BE2C (cell line): ENCODE data around the gene TDRD12.

Experiments used
- DNase-seq: peaks from one replicate; pipeline ENCODE4 v3.0.0-alpha.2; 2020
- H3K27me3 ChIP-seq: fragments of 250-450 bp; sonication (Bioruptor Pico); 2 replicates; pipeline ENCODE4 v1.5.1; 2020; ENCODE audit warnings: mild to moderate bottlenecking
- H3K36me3 ChIP-seq: fragments of 250-450 bp; sonication (Bioruptor Pico); 2 replicates; pipeline ENCODE4 v1.5.1; 2020; ENCODE audit warnings: mild to moderate bottlenecking
- H3K4me1 ChIP-seq: fragments of 250-450 bp; sonication (Bioruptor Pico); 2 replicates; pipeline ENCODE4 v1.5.1; 2020
- H3K4me3 ChIP-seq: 2 replicates; pipeline ENCODE4 v1.5.1; 2011; ENCODE audit warnings: low read depth, low read length
- H3K9me3 ChIP-seq: fragments of 250-450 bp; sonication (Bioruptor Pico); 2 replicates; pipeline ENCODE4 v1.5.1; 2020
- CTCF ChIP-seq: IDR thresholded peaks from 2 replicates; pipeline ENCODE4 v1.5.1; 2012; ENCODE audit warnings: mild to moderate bottlenecking, low read depth, low read length

Gene TDRD12

DNA sequence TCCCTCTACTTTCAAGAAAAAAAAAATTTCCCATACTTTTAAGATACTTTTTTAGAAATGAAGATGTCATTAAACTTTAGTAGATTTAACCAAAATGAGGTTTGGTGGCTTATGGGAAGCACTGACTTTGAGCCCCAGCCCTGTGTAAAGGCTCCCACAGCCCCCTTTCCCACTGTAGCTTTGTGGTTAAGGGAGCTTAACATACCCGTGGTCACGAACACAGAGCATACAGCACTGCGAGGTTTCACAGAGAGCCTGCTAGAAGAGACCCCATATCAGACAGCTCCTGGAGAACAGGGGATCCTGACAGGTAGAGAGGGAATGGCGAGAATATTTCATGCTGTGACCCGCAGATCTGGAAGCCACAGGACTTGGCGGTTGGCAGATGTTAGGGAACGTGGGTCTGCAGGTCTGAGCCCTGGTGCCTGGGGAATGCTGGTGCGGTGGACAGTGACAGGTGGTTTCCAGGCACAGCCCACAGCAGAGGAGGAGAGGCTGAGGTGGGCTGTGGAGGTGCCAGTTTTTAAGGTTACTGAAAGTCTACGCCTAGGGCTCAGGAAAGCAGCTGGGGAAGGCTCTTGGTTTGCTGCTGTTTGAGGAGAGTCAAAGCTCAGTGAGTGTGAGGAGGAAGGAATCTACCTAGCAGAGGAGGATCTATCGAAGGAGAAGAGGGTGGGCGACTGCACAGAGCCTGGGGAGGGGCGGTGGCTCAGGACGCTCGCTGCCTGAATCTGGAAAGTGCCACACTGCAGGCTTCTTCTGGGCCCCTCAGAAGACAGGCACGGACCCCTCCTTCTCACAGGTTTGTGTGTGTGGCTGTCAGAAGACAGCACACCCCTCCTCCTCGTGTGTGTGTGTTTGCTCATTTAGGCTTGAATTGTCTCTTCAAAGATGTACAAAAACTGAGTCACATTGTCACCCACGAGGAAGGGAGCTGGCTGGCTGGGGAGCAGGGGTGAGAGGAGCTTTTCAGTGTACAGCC, 100.1 kb downstream of the TDRD12 start:
- Histone ChIP-seq H3K27me3 (peaks cover 5% of the 10 kb centered on the region; the same call in 1 of the 2 replicates), H3K9me3 (no peaks in the 10 kb centered on the region), H3K4me3 (no peak overlapping the region), H3K36me3 (no peaks in the 10 kb centered on the region), H3K4me1 (no peaks in the 10 kb centered on the region)
- no peak for DNase-seq
- no peak for TF ChIP-seq CTCF

- no peak for DNase-seq
- TF ChIP-seq CTCF = no peak
- Histone ChIP-seq H3K4me3 (no peak overlapping the region), H3K36me3 (no peaks in the 10 kb centered on the region), H3K4me1 (no peaks in the 10 kb centered on the region), H3K9me3 (no peaks in the 10 kb centered on the region), H3K27me3 (peaks cover 5% of the 10 kb centered on the region; the same call in 1 of the 2 replicates)
Measured at GRCh38 chr19:32822916-32823746, 103.6 kb downstream of the TDRD12 start.

GRCh38 chr19:32823747-32824102, 104.2 kb downstream of the TDRD12 start:
- Histone ChIP-seq H3K36me3 (no peaks in the 10 kb centered on the region), H3K4me1 (no peaks in the 10 kb centered on the region), H3K27me3 (peaks cover 5% of the 10 kb centered on the region; the same call in 1 of the 2 replicates), H3K4me3 (no peak overlapping the region), H3K9me3 (no peaks in the 10 kb centered on the region)
- no peak for DNase-seq
- TF ChIP-seq CTCF = no peak

DNA sequence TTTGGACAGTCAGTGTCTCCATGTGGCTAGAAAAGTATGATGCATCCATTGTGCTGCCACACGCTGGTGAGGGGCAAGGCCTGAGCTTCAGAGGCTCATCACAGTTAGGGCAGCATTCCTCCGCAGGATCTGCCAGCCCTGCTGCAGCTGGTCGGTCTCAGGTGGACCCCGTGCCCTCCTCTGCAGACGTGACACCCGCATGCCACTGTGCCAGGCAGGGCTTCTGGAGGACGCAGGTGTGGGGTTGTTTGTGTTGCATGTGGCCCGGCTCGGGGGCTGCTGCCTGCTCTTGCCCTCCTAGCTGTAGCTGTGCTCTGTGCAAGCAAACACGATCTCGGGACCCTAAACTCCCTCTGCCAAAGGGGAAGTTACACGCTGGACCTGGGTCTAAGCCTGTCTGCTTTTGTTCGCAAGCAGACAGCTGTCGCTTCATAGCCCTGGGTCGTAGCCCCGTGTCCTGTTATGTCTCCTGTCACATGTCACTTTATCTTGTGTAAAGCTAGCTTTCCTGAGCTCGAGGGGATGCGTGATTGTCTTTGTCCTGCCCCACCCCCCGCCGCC, 104.7 kb downstream of the TDRD12 start:
- no peak overlapping the region for H3K4me3 ChIP-seq
- no peaks in the 10 kb centered on the region for H3K9me3 ChIP-seq
- H3K27me3 ChIP-seq = peaks cover 5% of the 10 kb centered on the region; the same call in 1 of the 2 replicates
- no peak for TF ChIP-seq CTCF
- H3K36me3 ChIP-seq = no peaks in the 10 kb centered on the region
- no peaks in the 10 kb centered on the region for H3K4me1 ChIP-seq
- DNase-seq = no peak

DNA sequence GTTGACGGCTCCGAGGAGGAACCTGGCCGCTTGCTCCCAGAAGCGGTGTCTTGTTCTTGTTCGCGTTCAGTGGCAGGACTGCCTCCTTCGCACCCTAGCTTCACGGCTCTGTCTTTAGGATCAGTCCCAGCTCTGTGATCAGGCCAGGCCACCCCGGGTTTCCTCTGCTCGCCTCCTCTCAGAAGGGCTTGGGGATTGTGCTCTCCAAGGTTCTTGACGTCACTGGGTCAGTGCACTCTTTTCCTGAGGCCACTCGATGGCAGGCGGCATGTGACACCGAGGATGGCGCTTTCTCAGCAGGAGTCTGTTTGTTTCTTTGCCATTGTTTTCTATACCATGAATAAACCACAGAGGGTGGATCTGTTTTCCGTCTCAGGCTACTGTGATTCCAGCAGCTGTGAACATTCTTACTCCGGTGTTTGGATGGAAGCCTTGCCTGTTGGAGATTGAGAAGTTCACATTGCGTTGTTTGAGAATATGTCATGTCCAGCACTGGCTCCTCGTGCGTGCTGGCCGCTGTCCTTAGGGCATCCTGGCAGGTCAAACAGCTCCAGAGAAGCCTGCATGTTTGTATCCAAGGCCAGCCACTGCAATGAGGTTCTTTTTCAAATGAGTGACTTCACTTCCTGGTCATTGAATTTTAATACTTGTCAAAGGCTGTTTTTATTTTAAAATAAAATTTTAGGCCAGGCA, 105.5 kb downstream of the TDRD12 start:
- no peaks in the 10 kb centered on the region for H3K4me1 ChIP-seq
- H3K9me3 ChIP-seq = no peaks in the 10 kb centered on the region
- no peak overlapping the region for H3K4me3 ChIP-seq
- H3K27me3 ChIP-seq = peaks cover 5% of the 10 kb centered on the region; the same call in 1 of the 2 replicates
- DNase-seq = no peak
- TF ChIP-seq CTCF = no peak
- no peaks in the 10 kb centered on the region for H3K36me3 ChIP-seq
